Panc1 (cell line): Measurements from ENCODE around the gene SH3PXD2A. TPM values are rescaled to one million over a fixed set of nuclear protein-coding genes. Genes with fewer than 3 reads are reported as not detected.

Experiments used
- ATAC-seq: fragments of 200-7000 bp; cut with Tn5 transposase; 2 replicates; pipeline ENCODE4 v1.9.1; 2020; ENCODE audit warnings: mild to moderate bottlenecking, moderate library complexity
- BruUV-seq: library from RNA; stranded (reverse); fragments of 400-500 nt; replicated peaks from 2 replicates; lab custom pipeline; 2021; lab: Mats Ljungman, UMichigan
- CTCF ChIA-PET: fragments of 300-600 bp; sonication (Branson Sonifier 250); formaldehyde crosslinking; loops from one replicate; lab custom pipeline; 2022; ENCODE audit warnings: antibody characterized with exemption; lab: Charles Lee
- POLR2A ChIA-PET: fragments of 300-600 bp; sonication (Branson Sonifier 250); formaldehyde crosslinking; loops from one replicate; lab custom pipeline; 2022; ENCODE audit warnings: antibody characterized with exemption; lab: Charles Lee
- DNase-seq: peaks from one replicate; pipeline ENCODE4 v3.0.0-alpha.2; 2010; ENCODE audit warnings: low read depth, low spot score
- H3K27ac ChIP-seq: 2 replicates; pipeline ENCODE4 v1.5.1; 2011; ENCODE audit warnings: mild to moderate bottlenecking, low read length, inconsistent platforms
- H3K27me3 ChIP-seq: fragments of 200-500 bp; sonication (Bioruptor generic); 2 replicates; pipeline ENCODE4 v1.6.0; 2014; ENCODE audit warnings: low read length, inconsistent platforms; ENCODE audit not compliant: control insufficient read depth, insufficient read depth
- H3K36me3 ChIP-seq: fragments of 200-500 bp; sonication (Bioruptor generic); 2 replicates; pipeline ENCODE4 v1.5.1; 2014; ENCODE audit warnings: inconsistent platforms, mild to moderate bottlenecking, low read length, moderate library complexity; ENCODE audit not compliant: control insufficient read depth, insufficient read depth
- H3K4me1 ChIP-seq: 2 replicates; pipeline ENCODE4 v1.5.1; 2011; ENCODE audit warnings: inconsistent platforms, mild to moderate bottlenecking, low read length, moderate library complexity; ENCODE audit not compliant: control insufficient read depth, insufficient read depth
- H3K4me3 ChIP-seq, 2 experiments: 2 replicates each; pipeline ENCODE4 v1.5.1; 2011 to 2012; ENCODE audit warnings: low read depth in 2 of 2, low read length in 2 of 2, mild to moderate bottlenecking in 2 of 2, inconsistent platforms in 1 of 2, moderate library complexity in 1 of 2
- H3K9me3 ChIP-seq: fragments of 200-500 bp; sonication (Bioruptor generic); 2 replicates; pipeline ENCODE4 v1.5.1; 2014; ENCODE audit warnings: low read depth, mild to moderate bottlenecking, inconsistent platforms, low read length, moderate library complexity; ENCODE audit not compliant: control insufficient read depth, insufficient read depth
- CTCF ChIP-seq: fragments of 450-650 bp; IDR thresholded peaks from 2 replicates; pipeline ENCODE4 v1.5.1; 2017; ENCODE audit warnings: mild to moderate bottlenecking
- POLR2AphosphoS5 ChIP-seq: IDR thresholded peaks from 2 replicates; pipeline ENCODE4 v1.6.1; 2012; ENCODE audit warnings: mild to moderate bottlenecking, low read depth, low read length, moderate library complexity
- REST ChIP-seq, 2 experiments: IDR thresholded peaks; 2 replicates each; pipeline ENCODE4 v1.6.1; 2011 to 2012; ENCODE audit warnings: low read depth in 2 of 2, control low read depth in 1 of 2, low read length in 1 of 2, mild to moderate bottlenecking in 1 of 2, moderate library complexity in 1 of 2; ENCODE audit not compliant: insufficient read depth in 1 of 2
- SIN3A ChIP-seq: IDR thresholded peaks from 2 replicates; pipeline ENCODE4 v1.6.1; 2012; ENCODE audit warnings: low read depth, mild to moderate bottlenecking, low read length, moderate library complexity, borderline replicate concordance; ENCODE audit not compliant: insufficient read depth
- TCF7L2 ChIP-seq: IDR thresholded peaks from 2 replicates; pipeline ENCODE4 v1.6.1; 2011; ENCODE audit warnings: mild to moderate bottlenecking, low read depth, low read length, inconsistent platforms
- in situ Hi-C: cut with HindIII; loops from 2 replicates; pipeline ENCODE4 v1.10.0; 2016; ENCODE audit warnings: low sequenced_read_pairs, low pct_unique_long_range_greater_than_20kb
- intact Hi-C: fragments of 100-400 bp; cut with micrococcal nuclease; formaldehyde crosslinking; loops from one replicate; pipeline ENCODE4 v1.10.0; 2022; ENCODE audit not compliant: unreplicated experiment
- total RNA-seq: library from RNA; stranded (reverse); gene quantifications from one replicate; pipeline ENCODE4 v1.2.1, GENCODE V29; 2021; ENCODE audit not compliant: unreplicated experiment

The SH3PXD2A gene
- total RNA-seq, 1 experiment from 2014 or later = 5.7 TPM

GRCh38 chr10:103833731-103834365, 21.5 kb downstream of the SH3PXD2A start:
- Histone ChIP-seq H3K9me3 (peaks cover 7% of the 10 kb centered on the region; the same call in 1 of the 2 replicates), H3K4me1 (no peaks in the 10 kb centered on the region), H3K36me3 (no peaks in the 10 kb centered on the region), H3K4me3 (no peak overlapping the region), H3K27me3 (no peaks in the 10 kb centered on the region), H3K27ac (no peak overlapping the region)
- in situ Hi-C loops = no loop called here
- ChIA-PET CTCF (interaction anchor here (0.6 kb wide), 1 partner anchor 14 kb away, joined by 3 read pairs; no protein-coding TSS in a partner anchor), POLR2A (interaction anchor here (0.6 kb wide), 1 partner anchor 74 kb away, joined by 3 read pairs; no protein-coding TSS in a partner anchor)
- intact Hi-C loops = no loop called here
- BruUV-seq = no TSS peak
- ATAC-seq (no peak), DNase-seq (no peak)
- TF ChIP-seq CTCF = no peak
- TF ChIP-seq REST (IDR thresholded peaks at IDR 0.05; ENCODE audit: insufficient read depth in 1 of 2, low read depth in 2 of 2, low read length in 1 of 2) = no peak
- no peak for TF ChIP-seq SIN3A
- no peak for TF ChIP-seq TCF7L2
- TF ChIP-seq POLR2AphosphoS5 = no peak

GRCh38 chr10:103832806-103833205, 22.6 kb downstream of the SH3PXD2A start:
- ChIA-PET POLR2A (interaction anchor here (0.6 kb wide), 1 partner anchor 133 kb away, joined by 10 read pairs; no protein-coding TSS in a partner anchor), CTCF (interaction anchor here (0.6 kb wide), 1 partner anchor 62 kb away, joined by 3 read pairs; no protein-coding TSS in a partner anchor)
- intact Hi-C loops (no loop called here), in situ Hi-C loops (no loop called here)
- Histone ChIP-seq H3K4me1 (0 out of 2 replicates have a peak, but pooled peaks cover 4% of the 10 kb centered on the region), H3K36me3 (no peaks in the 10 kb centered on the region), H3K4me3 (no peak overlapping the region), H3K27me3 (no peaks in the 10 kb centered on the region), H3K9me3 (peaks cover 7% of the 10 kb centered on the region; the same call in 1 of the 2 replicates), H3K27ac (no peak overlapping the region)
- no TSS peak for BruUV-seq
- no peak for ATAC-seq
- no peak for TF ChIP-seq SIN3A
- TF ChIP-seq REST (IDR thresholded peaks at IDR 0.05; ENCODE audit: insufficient read depth in 1 of 2, low read depth in 2 of 2, low read length in 1 of 2) = no peak
- no peak for TF ChIP-seq TCF7L2
- no peak for TF ChIP-seq POLR2AphosphoS5
- TF ChIP-seq CTCF = no peak
- no peak for DNase-seq
